Stomach (tissue), 9 donors: ENCODE data around the gene PTPN2. TPM values are rescaled to one million over a fixed set of nuclear protein-coding genes. Genes with fewer than 3 reads are reported as not detected.

Source experiments
- DNase-seq, 2 donors: peaks; one replicate each; pipeline versions ENCODE4 v3.0.0 to v3.0.0-alpha.2; 2013 to 2019
- H3K27ac ChIP-seq, 5 donors: fragments of 200-600 bp in 4 of 5; sonication (generic) in 4 of 5; one replicate each; pipeline ENCODE4 v1.5.1; 2013 to 2019; ENCODE audit warnings: mild to moderate bottlenecking in 1 of 5, moderate library complexity in 1 of 5
- H3K27me3 ChIP-seq, 3 donors: fragments of 200-600 bp; sonication (generic); one replicate each; pipeline ENCODE4 v1.5.1; 2017 to 2019; ENCODE audit warnings: mixed run types in 1 of 3
- H3K36me3 ChIP-seq, 4 donors: fragments of 200-600 bp; sonication (generic); 1 replicate in 3 of 4; 2 replicates in 1 of 4; pipeline ENCODE4 v1.5.1; 2016 to 2019
- H3K4me1 ChIP-seq, 4 donors: fragments of 200-600 bp; sonication (generic); one replicate each; pipeline ENCODE4 v1.5.1; 2016 to 2019
- H3K4me3 ChIP-seq, 4 donors: fragments of 200-600 bp; sonication (generic) in 3 of 4; one replicate each; pipeline ENCODE4 v1.5.1; 2016 to 2019; ENCODE audit warnings: mild to moderate bottlenecking in 1 of 4
- H3K9me3 ChIP-seq, 4 donors: fragments of 200-600 bp; sonication (generic); one replicate each; pipeline ENCODE4 v1.5.1; 2016 to 2019
- EP300 ChIP-seq: sonication (generic); formaldehyde crosslinking; IDR thresholded peaks from one replicate; pipeline ENCODE4 v1.6.1; 2017; ENCODE audit warnings: antibody characterized with exemption
- POLR2A ChIP-seq, 4 donors: fragments of 450-650 bp; IDR thresholded peaks; one replicate each; pipeline ENCODE4 v1.6.1; 2016; ENCODE audit warnings: antibody characterized with exemption in 4 of 4, control low read depth in 2 of 4, mild to moderate bottlenecking in 1 of 4, moderate library complexity in 1 of 4
- POLR2AphosphoS5 ChIP-seq, 3 donors: sonication (generic); formaldehyde crosslinking; IDR thresholded peaks; one replicate each; pipeline ENCODE4 v1.6.1; 2016; ENCODE audit warnings: antibody characterized with exemption in 3 of 3
- WGBS, 5 donors: extraction: QIAGEN DNeasy Blood & Tissue Kit in 3 of 5; methylation state at CpG; one replicate each; pipeline versions ENCODE4 v1.1.5 to v1.1.7; 2013 to 2018; 5-methylcytosine and 5-hydroxymethylcytosine counted together
- intact Hi-C: fragments of 100-400 bp; cut with DNase I; formaldehyde crosslinking; loops from one replicate; pipeline ENCODE4 v1.15.1; 2023; ENCODE audit warnings: low total_unique reads
- polyA plus RNA-seq, 3 donors: library from polyadenylated mRNA; stranded (reverse); fragments of 200-250 nt; gene quantifications; one replicate each; pipeline ENCODE4 v1.2.3, GENCODE V29; 2013
- total RNA-seq, 5 donors: library from RNA; depleted of rRNA; stranded (reverse); fragments of >200 nt; gene quantifications; one replicate each; pipeline versions ENCODE4 v1.1.0 to v1.2.3, GENCODE V29; 2014 to 2016
- TF ChIP-seq, protein P1 (sequence below), 7 experiments: fragments of 450-650 bp in 4 of 7; fragments of 200-600 bp in 3 of 7; sonication (generic) in 3 of 7; IDR thresholded peaks; one replicate each; pipeline ENCODE4 v1.5.1; 2016 to 2019; ENCODE audit warnings: antibody characterized with exemption in 7 of 7, control low read depth in 2 of 7, mild to moderate bottlenecking in 1 of 7
- donor health status: healthy with polysubstance abuse.
- donor health status: Bipolar disorder and iron deficiency.
- donor health status: healthy.

Gene PTPN2
- total and polyA plus RNA-seq, 8 donors, result 5.8 to 66.7 (median 30.3) TPM

DNA sequence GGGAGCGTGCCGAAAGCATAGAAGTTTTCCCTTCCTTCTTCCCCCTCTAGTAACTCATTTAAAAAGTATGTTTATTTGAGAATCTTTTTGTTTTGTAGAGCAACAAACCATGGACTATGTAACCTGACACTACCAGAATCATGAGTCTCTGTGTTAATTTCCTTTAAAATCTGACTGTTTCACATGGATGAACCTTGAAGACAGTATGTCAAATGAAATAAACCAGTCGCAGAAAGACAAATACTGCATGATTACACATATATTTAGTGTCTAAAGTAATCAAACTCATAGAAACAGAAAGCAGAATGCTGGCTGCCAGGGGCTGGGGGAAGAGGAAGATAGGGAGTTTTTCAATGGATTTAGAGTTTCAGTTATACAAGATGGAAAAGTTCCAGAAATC is 32.3 kb downstream of the PTPN2 start:
- WGBS, 5 donors, result 67 to 78% (median 73%) methylated on average over 3 of the region's 3 CpGs
- DNase-seq, result no peak
- TF ChIP-seq EP300 (no peak), POLR2A (IDR thresholded peaks at IDR 0.05) (no peak), POLR2AphosphoS5 (IDR thresholded peaks at IDR 0.05) (no peak)
- TF ChIP-seq, protein P1, sequence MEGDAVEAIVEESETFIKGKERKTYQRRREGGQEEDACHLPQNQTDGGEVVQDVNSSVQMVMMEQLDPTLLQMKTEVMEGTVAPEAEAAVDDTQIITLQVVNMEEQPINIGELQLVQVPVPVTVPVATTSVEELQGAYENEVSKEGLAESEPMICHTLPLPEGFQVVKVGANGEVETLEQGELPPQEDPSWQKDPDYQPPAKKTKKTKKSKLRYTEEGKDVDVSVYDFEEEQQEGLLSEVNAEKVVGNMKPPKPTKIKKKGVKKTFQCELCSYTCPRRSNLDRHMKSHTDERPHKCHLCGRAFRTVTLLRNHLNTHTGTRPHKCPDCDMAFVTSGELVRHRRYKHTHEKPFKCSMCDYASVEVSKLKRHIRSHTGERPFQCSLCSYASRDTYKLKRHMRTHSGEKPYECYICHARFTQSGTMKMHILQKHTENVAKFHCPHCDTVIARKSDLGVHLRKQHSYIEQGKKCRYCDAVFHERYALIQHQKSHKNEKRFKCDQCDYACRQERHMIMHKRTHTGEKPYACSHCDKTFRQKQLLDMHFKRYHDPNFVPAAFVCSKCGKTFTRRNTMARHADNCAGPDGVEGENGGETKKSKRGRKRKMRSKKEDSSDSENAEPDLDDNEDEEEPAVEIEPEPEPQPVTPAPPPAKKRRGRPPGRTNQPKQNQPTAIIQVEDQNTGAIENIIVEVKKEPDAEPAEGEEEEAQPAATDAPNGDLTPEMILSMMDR (IDR thresholded peaks at IDR 0.05), result no peak

DNA sequence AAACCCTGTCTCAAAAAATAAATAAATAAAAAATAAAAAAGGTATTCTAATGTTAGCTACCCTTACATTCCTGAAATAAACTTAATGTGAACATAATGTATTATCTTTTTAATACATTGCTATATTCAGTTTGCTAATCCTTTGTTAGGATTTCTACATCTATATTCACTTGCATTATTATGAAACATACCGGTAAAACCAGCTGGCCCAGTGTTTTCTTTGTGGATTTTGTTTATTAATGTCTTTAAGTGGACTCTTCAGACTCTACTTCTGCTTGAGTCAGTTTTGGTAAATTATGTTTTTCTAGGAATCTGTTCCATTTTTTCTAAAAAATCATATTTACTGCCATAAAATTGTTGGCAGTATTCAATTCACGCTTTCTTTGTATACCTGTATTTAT is 34.5 kb downstream of the PTPN2 start:
- H3K4me1 ChIP-seq, result no peaks in the 10 kb centered on the region
- H3K36me3 ChIP-seq, result peaks cover 0 to 12% (median 4%) of the 10 kb centered on the region in 4 donors
- no peaks in the 10 kb centered on the region for H3K27me3 ChIP-seq
- no peak for TF ChIP-seq EP300
- no peak for TF ChIP-seq POLR2A (IDR thresholded peaks at IDR 0.05)
- no peak for TF ChIP-seq POLR2AphosphoS5 (IDR thresholded peaks at IDR 0.05)
- no peaks in the 10 kb centered on the region for H3K9me3 ChIP-seq
- 82 to 87% (median 83%) methylated on average over 2 of the region's 2 CpGs for WGBS, 5 donors
- H3K27ac ChIP-seq, result no peak overlapping the region
- DNase-seq, result peak in 1 of 2 donors; percentile 32
- intact Hi-C loops, result no loop called here
- no peak overlapping the region for H3K4me3 ChIP-seq

More for the DNA sequence above, 32.3 kb downstream of the PTPN2 start:
- Histone ChIP-seq H3K4me1 (no peaks in the 10 kb centered on the region), H3K4me3 (no peak overlapping the region), H3K9me3 (no peaks in the 10 kb centered on the region), H3K36me3 (peaks cover 0 to 26% (median 17%) of the 10 kb centered on the region in 4 donors), H3K27ac (no peak overlapping the region), H3K27me3 (no peaks in the 10 kb centered on the region)
- intact Hi-C loops, result no loop called here

DNA sequence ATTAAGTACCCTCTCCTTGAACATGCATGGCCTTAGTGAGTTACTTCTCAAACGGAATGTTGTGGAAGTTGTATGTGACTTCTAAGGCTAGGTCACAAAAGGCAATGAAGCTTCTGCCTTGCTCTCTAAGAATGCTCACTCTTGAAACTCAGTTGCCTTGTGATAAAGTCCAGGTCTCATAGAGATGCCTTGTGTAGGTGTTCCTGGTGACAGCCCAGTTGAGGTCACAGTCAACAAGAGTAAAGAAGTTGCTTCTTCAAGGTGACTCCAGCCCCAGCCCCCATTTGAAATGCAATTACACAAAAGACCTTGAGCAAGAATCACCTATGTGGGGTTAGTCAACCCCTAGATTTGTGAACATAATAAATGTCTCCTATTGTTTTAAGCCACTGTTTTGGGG is 35.6 kb downstream of the PTPN2 start:
- Histone ChIP-seq H3K4me3 (no peak overlapping the region), H3K27me3 (no peaks in the 10 kb centered on the region), H3K27ac (no peak overlapping the region), H3K4me1 (peaks cover 0 to 4% (median 0%) of the 10 kb centered on the region in 4 donors), H3K9me3 (no peaks in the 10 kb centered on the region), H3K36me3 (peaks cover 0 to 5% (median 2%) of the 10 kb centered on the region in 4 donors)
- intact Hi-C loops, result no loop called here
- no peak for DNase-seq
- TF ChIP-seq POLR2AphosphoS5 (IDR thresholded peaks at IDR 0.05), result no peak
- TF ChIP-seq EP300, result no peak
- TF ChIP-seq POLR2A (IDR thresholded peaks at IDR 0.05), result no peak
- TF ChIP-seq, protein P1 (IDR thresholded peaks at IDR 0.05), result no peak
- WGBS, 5 donors, result 50 to 76% (median 71%) methylated on average over 1 of the region's 1 CpG

DNA sequence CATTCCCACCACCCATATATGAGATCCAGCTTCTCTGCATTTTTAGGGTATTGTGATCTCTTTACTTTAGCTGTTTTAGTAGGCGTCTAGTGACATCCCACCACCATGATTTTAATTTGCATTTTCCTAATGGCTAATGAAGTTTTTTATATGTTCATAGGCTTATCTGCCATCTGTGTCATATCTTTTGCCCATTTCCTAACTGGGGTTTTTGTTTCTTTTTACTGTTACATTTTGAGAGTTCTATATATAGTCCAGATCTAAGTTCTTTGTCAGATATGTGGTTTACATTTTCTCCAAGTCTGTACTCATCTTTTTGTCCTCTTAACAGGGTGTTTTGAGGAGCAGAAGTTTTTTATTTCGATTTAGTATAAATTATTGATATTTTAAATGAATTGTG is 39.6 kb downstream of the PTPN2 start:
- intact Hi-C loops, result no loop called here
- 86 to 97% (median 96%) methylated on average over 2 of the region's 2 CpGs for WGBS, 5 donors
- H3K36me3 ChIP-seq, result peaks cover 0 to 6% (median 5%) of the 10 kb centered on the region in 4 donors

More for the DNA sequence above, 39.6 kb downstream of the PTPN2 start:
- Histone ChIP-seq H3K27me3 (no peaks in the 10 kb centered on the region), H3K9me3 (no peaks in the 10 kb centered on the region), H3K4me3 (no peak overlapping the region), H3K4me1 (peaks cover 0 to 28% (median 3%) of the 10 kb centered on the region in 4 donors), H3K27ac (no peak overlapping the region)
- DNase-seq, result no peak
- TF ChIP-seq EP300 (no peak), POLR2A (IDR thresholded peaks at IDR 0.05) (no peak), POLR2AphosphoS5 (IDR thresholded peaks at IDR 0.05) (no peak)
- TF ChIP-seq, protein P1 (IDR thresholded peaks at IDR 0.05), result no peak
